Measurements from ENCODE around the gene PTH2R.

DNA sequence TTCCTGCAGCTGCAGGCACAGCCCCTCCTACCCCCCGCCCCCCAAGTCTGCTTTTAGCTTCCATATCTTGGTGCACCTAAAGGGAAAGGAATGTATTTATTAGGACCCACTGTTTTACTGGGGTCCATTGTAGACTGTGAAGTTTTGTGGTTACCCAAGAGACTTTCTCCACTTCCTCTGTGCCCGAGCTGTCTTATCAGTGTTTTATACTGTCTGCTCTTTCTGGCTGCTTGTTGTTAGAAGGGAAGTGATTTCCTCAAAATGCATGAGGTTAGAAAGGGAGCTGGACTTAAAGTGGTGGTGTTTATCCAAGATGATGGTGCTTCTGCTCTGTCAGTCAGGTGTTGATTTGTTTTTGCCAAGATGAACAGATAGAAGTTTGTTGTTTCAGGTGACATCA, 85.0 kb downstream of the PTH2R start:
- TF ChIP-seq, protein P1, sequence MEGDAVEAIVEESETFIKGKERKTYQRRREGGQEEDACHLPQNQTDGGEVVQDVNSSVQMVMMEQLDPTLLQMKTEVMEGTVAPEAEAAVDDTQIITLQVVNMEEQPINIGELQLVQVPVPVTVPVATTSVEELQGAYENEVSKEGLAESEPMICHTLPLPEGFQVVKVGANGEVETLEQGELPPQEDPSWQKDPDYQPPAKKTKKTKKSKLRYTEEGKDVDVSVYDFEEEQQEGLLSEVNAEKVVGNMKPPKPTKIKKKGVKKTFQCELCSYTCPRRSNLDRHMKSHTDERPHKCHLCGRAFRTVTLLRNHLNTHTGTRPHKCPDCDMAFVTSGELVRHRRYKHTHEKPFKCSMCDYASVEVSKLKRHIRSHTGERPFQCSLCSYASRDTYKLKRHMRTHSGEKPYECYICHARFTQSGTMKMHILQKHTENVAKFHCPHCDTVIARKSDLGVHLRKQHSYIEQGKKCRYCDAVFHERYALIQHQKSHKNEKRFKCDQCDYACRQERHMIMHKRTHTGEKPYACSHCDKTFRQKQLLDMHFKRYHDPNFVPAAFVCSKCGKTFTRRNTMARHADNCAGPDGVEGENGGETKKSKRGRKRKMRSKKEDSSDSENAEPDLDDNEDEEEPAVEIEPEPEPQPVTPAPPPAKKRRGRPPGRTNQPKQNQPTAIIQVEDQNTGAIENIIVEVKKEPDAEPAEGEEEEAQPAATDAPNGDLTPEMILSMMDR (conservative IDR thresholded peaks at IDR 0.05; ENCODE audit: low read depth, low read length) = no peak
- TF ChIP-seq EZH2 (IDR thresholded peaks at IDR 0.05; ENCODE audit: borderline replicate concordance, low read depth, low read length, poor library complexity, severe bottlenecking) = no peak
